GM12878 (cell line): ENCODE results near the gene CCDC194.

Experiments
- CEBPB ChIP-seq, 2 experiments: fragments of 150-350 bp in 1 of 2; IDR thresholded peaks; 2 replicates each; pipeline ENCODE4 v1.6.1; 2012 to 2014; ENCODE audit warnings: low read depth in 2 of 2, low read length in 2 of 2, borderline replicate concordance in 1 of 2, inconsistent platforms in 1 of 2
- EZH2 ChIP-seq: IDR thresholded peaks from 2 replicates; pipeline ENCODE4 v1.6.1; 2012; ENCODE audit warnings: low read depth, mild to moderate bottlenecking, control low read depth, inconsistent platforms, low read length, borderline replicate concordance; ENCODE audit not compliant: control insufficient read depth
- JUND ChIP-seq: IDR thresholded peaks from 2 replicates; pipeline ENCODE4 v1.6.1; 2012; ENCODE audit warnings: low read depth, mild to moderate bottlenecking, low read length, improper control_type of control experiment, moderate library complexity
- LARP7 ChIP-seq: fragments of 450-650 bp; IDR thresholded peaks from 2 replicates; pipeline ENCODE4 v1.6.1; 2017; ENCODE audit warnings: mild to moderate bottlenecking
- NFYB ChIP-seq: IDR thresholded peaks from 2 replicates; pipeline ENCODE4 v1.6.1; 2011; ENCODE audit warnings: low read depth, mild to moderate bottlenecking, low read length, improper control_type of control experiment, moderate library complexity; ENCODE audit not compliant: insufficient read depth
- NRF1 ChIP-seq: conservative IDR thresholded peaks from 2 replicates; pipeline ENCODE4 v1.6.1; 2011; ENCODE audit warnings: mild to moderate bottlenecking, low read depth, low read length, improper control_type of control experiment
- SRF ChIP-seq, 2 experiments: IDR thresholded peaks; 2 replicates each; pipeline ENCODE4 v1.6.1; 2011; ENCODE audit warnings: low read depth in 2 of 2, low read length in 2 of 2, mild to moderate bottlenecking in 1 of 2, moderate library complexity in 1 of 2
- ZSCAN29 ChIP-seq: fragments of 450-650 bp; IDR thresholded peaks from 2 replicates; pipeline ENCODE4 v1.6.1; 2017; ENCODE audit warnings: mild to moderate bottlenecking, moderate library complexity
- TF ChIP-seq, protein P1 (sequence below): IDR thresholded peaks from 2 replicates; pipeline ENCODE4 v1.6.1; 2012; ENCODE audit warnings: low read depth, low read length, improper control_type of control experiment
- TF ChIP-seq, protein P2 (sequence below), 3 experiments: IDR thresholded peaks in 2 of 3; conservative IDR thresholded peaks in 1 of 3; 2 replicates each; pipeline ENCODE4 v1.5.1; 2011; ENCODE audit warnings: low read depth in 3 of 3, low read length in 3 of 3, mild to moderate bottlenecking in 3 of 3, control low read depth in 2 of 3, moderate library complexity in 2 of 3, inconsistent platforms in 1 of 3, mixed read lengths in 1 of 3; ENCODE audit not compliant: control insufficient read depth in 2 of 3, insufficient read depth in 1 of 3; ENCODE audit errors: extremely low read depth in 1 of 3
- TF ChIP-seq, protein P3 (sequence below): IDR thresholded peaks from 2 replicates; pipeline ENCODE4 v1.6.1; 2012; ENCODE audit warnings: low read length, inconsistent platforms

DNA sequence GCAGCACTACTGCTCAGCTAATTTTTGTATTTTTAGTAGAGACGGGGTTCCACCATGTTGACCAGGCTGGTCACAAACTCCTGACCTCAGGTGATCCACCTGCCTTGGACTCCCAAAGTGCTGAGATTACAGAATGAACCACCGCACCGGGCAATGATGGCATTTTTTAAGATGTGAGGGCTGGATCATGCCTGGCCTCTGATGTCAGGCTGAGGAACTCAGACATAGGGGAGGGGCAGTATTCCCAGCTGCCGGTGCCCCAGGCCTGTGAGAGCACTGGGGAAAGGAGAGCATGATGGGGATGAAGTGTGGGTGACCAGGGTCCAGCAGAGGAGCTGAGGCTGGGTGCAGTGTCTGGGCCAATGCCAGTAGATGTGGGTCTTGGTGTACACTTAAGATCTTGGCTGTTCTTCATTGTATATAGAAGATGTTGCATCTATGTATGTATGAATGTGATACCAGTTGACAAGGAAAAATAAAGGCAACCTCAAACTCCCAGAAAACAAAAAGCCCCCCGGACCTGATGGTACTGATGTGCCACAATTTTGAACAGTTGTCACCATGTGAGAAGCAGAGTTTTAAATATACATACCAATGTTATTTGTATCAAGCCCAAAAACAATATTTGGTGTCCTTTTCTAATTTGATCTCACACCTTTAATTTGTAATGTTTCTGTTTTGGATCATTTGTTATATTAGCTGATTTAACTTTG lies 13.4 kb downstream of the CCDC194 start:
- TF ChIP-seq CEBPB (IDR thresholded peaks at IDR 0.05; ENCODE audit: borderline replicate concordance in 1 of 2, low read depth in 2 of 2, low read length in 2 of 2), result no peak
- no peak for TF ChIP-seq SRF (IDR thresholded peaks at IDR 0.05; ENCODE audit: low read depth in 2 of 2, low read length in 2 of 2)
- TF ChIP-seq JUND, result no peak
- TF ChIP-seq, protein P1, sequence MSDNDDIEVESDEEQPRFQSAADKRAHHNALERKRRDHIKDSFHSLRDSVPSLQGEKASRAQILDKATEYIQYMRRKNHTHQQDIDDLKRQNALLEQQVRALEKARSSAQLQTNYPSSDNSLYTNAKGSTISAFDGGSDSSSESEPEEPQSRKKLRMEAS, result no peak
- TF ChIP-seq, protein P2, sequence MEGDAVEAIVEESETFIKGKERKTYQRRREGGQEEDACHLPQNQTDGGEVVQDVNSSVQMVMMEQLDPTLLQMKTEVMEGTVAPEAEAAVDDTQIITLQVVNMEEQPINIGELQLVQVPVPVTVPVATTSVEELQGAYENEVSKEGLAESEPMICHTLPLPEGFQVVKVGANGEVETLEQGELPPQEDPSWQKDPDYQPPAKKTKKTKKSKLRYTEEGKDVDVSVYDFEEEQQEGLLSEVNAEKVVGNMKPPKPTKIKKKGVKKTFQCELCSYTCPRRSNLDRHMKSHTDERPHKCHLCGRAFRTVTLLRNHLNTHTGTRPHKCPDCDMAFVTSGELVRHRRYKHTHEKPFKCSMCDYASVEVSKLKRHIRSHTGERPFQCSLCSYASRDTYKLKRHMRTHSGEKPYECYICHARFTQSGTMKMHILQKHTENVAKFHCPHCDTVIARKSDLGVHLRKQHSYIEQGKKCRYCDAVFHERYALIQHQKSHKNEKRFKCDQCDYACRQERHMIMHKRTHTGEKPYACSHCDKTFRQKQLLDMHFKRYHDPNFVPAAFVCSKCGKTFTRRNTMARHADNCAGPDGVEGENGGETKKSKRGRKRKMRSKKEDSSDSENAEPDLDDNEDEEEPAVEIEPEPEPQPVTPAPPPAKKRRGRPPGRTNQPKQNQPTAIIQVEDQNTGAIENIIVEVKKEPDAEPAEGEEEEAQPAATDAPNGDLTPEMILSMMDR (IDR thresholded peaks at IDR 0.05 in 2 of 3, conservative IDR thresholded peaks at IDR 0.05 in 1 of 3; ENCODE audit: control insufficient read depth in 2 of 3, extremely low read depth in 1 of 3, insufficient read depth in 1 of 3, low read depth in 3 of 3, low read length in 3 of 3), result no peak
- no peak for TF ChIP-seq ZSCAN29
- TF ChIP-seq EZH2, result no peak
- no peak for TF ChIP-seq NRF1
- TF ChIP-seq LARP7, result no peak
- TF ChIP-seq, protein P3, sequence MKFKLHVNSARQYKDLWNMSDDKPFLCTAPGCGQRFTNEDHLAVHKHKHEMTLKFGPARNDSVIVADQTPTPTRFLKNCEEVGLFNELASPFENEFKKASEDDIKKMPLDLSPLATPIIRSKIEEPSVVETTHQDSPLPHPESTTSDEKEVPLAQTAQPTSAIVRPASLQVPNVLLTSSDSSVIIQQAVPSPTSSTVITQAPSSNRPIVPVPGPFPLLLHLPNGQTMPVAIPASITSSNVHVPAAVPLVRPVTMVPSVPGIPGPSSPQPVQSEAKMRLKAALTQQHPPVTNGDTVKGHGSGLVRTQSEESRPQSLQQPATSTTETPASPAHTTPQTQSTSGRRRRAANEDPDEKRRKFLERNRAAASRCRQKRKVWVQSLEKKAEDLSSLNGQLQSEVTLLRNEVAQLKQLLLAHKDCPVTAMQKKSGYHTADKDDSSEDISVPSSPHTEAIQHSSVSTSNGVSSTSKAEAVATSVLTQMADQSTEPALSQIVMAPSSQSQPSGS, result no peak
- no peak for TF ChIP-seq NFYB
